GM12878 (cell line): ENCODE results near the gene SELENOH. TPM values are rescaled to one million over a fixed set of nuclear protein-coding genes. Genes with fewer than 3 reads are reported as not detected.

Source experiments
- ATAC-seq: fragments of 200-7000 bp; cut with Tn5 transposase; 3 replicates; pipeline ENCODE4 v1.9.1; 2020; ENCODE audit warnings: mild to moderate bottlenecking, moderate library complexity
- BruUV-seq: library from RNA; stranded (reverse); fragments of 400-500 nt; replicated peaks from 2 replicates; lab custom pipeline; 2021; lab: Mats Ljungman, UMichigan
- CTCF ChIA-PET: fragments of 300-600 bp; sonication (Branson Sonifier 250); formaldehyde crosslinking; extraction: SDS; loops from one replicate; lab custom pipeline; 2021; ENCODE audit warnings: inconsistent platforms; lab: Yijun Ruan, JAX
- POLR2A ChIA-PET: fragments of 350-600 bp; formaldehyde crosslinking; extraction: SDS; loops from one replicate; lab custom pipeline; 2021; ENCODE audit warnings: inconsistent platforms; lab: Charles Lee
- RAD21 ChIA-PET: fragments of 300-600 bp; sonication (Branson Sonifier 250); formaldehyde crosslinking; loops from one replicate; lab custom pipeline; 2023; ENCODE audit warnings: antibody characterized with exemption; ENCODE audit not compliant: unreplicated experiment; lab: Charles Lee
- SMC1A ChIA-PET: fragments of 300-600 bp; sonication (Branson Sonifier 250); formaldehyde crosslinking; loops from one replicate; lab custom pipeline; 2023; ENCODE audit not compliant: unreplicated experiment, uncharacterized antibody; lab: Charles Lee
- DNase-seq: peaks from one replicate; pipeline ENCODE4 v3.0.0-alpha.2; 2011; ENCODE audit warnings: low read depth, low spot score
- FAIRE-seq: peaks from 3 replicates; lab custom pipeline; 2011; peaks lifted over from hg19 to GRCh38; lab: Jason Lieb, UNC
- H2AFZ ChIP-seq: 2 replicates; pipeline ENCODE4 v1.6.0; 2011; ENCODE audit warnings: low read depth, low read length, control low read depth; ENCODE audit not compliant: control insufficient read depth
- H3K27ac ChIP-seq: 2 replicates; pipeline ENCODE4 v1.5.1; 2011; ENCODE audit warnings: control low read depth; ENCODE audit not compliant: control insufficient read depth, insufficient read depth
- H3K27me3 ChIP-seq, 2 experiments: replicated peaks in 1 of 2; 2 replicates each; pipeline versions ENCODE4 v1.6.0 to v1.6.1; 2011; ENCODE audit warnings: low read length in 1 of 2; ENCODE audit not compliant: control insufficient read depth in 2 of 2, insufficient read depth in 2 of 2
- H3K36me3 ChIP-seq, 2 experiments: 2 replicates each; pipeline ENCODE4 v1.5.1; 2011; ENCODE audit warnings: low read length in 1 of 2; ENCODE audit not compliant: control insufficient read depth in 2 of 2, insufficient read depth in 2 of 2
- H3K4me1 ChIP-seq: 2 replicates; pipeline ENCODE4 v1.6.1; 2011; ENCODE audit warnings: mild to moderate bottlenecking, low read length, moderate library complexity, mixed read lengths; ENCODE audit not compliant: control insufficient read depth, insufficient read depth
- H3K4me2 ChIP-seq: 2 replicates; pipeline ENCODE4 v1.6.0; 2011; ENCODE audit warnings: control low read depth; ENCODE audit not compliant: control insufficient read depth, insufficient read depth
- H3K4me3 ChIP-seq: fragments of 200-600 bp; sonication (generic); 2 replicates; pipeline ENCODE4 v1.5.1; 2016
- H3K79me2 ChIP-seq: 2 replicates; pipeline ENCODE4 v1.6.0; 2011; ENCODE audit warnings: low read length; ENCODE audit not compliant: control insufficient read depth, insufficient read depth
- H3K9ac ChIP-seq: 2 replicates; pipeline ENCODE4 v1.8.0; 2011; ENCODE audit warnings: low read length, control low read depth, mixed read lengths; ENCODE audit not compliant: control insufficient read depth, insufficient read depth
- H3K9me3 ChIP-seq: replicated peaks from 3 replicates; pipeline ENCODE4 v1.5.1; 2011; ENCODE audit warnings: mild to moderate bottlenecking, low read length; ENCODE audit not compliant: control insufficient read depth, insufficient read depth
- H4K20me1 ChIP-seq: 2 replicates; pipeline ENCODE4 v1.6.0; 2011; ENCODE audit not compliant: control insufficient read depth, insufficient read depth
- CUX1 ChIP-seq: IDR thresholded peaks from 2 replicates; pipeline ENCODE4 v1.6.1; 2012; ENCODE audit warnings: improper control_type of control experiment, low read depth, low read length; ENCODE audit not compliant: insufficient replicate concordance
- NR2C2 ChIP-seq: IDR thresholded peaks from 2 replicates; pipeline ENCODE4 v1.6.1; 2011; ENCODE audit warnings: borderline replicate concordance, low read depth; ENCODE audit not compliant: control insufficient read depth, insufficient read length
- PAX8 ChIP-seq: fragments of 450-650 bp; IDR thresholded peaks from 2 replicates; pipeline ENCODE4 v1.6.1; 2017; ENCODE audit warnings: mild to moderate bottlenecking, moderate library complexity
- PRDM15 ChIP-seq: fragments of 450-650 bp; formaldehyde crosslinking; IDR thresholded peaks from 2 replicates; pipeline ENCODE4 v1.4.0; 2020; ENCODE audit warnings: mild to moderate bottlenecking, moderate library complexity
- RUNX3 ChIP-seq: IDR thresholded peaks from 2 replicates; pipeline ENCODE4 v1.6.1; 2012; ENCODE audit warnings: low read length, inconsistent platforms
- SRF ChIP-seq, 2 experiments: IDR thresholded peaks; 2 replicates each; pipeline ENCODE4 v1.6.1; 2011; ENCODE audit warnings: low read depth in 2 of 2, low read length in 2 of 2, mild to moderate bottlenecking in 1 of 2, moderate library complexity in 1 of 2
- WRNIP1 ChIP-seq: IDR thresholded peaks from 2 replicates; pipeline ENCODE4 v1.6.1; 2011; ENCODE audit warnings: low read depth, low read length, improper control_type of control experiment, borderline replicate concordance
- ZSCAN29 ChIP-seq: fragments of 450-650 bp; IDR thresholded peaks from 2 replicates; pipeline ENCODE4 v1.6.1; 2017; ENCODE audit warnings: mild to moderate bottlenecking, moderate library complexity
- WGBS: methylation state at CpG from one replicate; pipeline ENCODE4 v1.1.6; 2016; ENCODE audit warnings: low lambda C conversion rate; ENCODE audit not compliant: insufficient replicate concordance, insufficient coverage; ENCODE audit errors: missing lambda C conversion rate; 5-methylcytosine and 5-hydroxymethylcytosine counted together
- in situ Hi-C: fragments of 300-500 bp; cut with MboI; formaldehyde crosslinking; loops from 9 replicates; pipeline ENCODE4 v1.14.3; 2018; ENCODE audit warnings: mixed read lengths
- intact Hi-C: fragments of 100-400 bp; cut with micrococcal nuclease; formaldehyde crosslinking; loops from one replicate; pipeline ENCODE4 v1.14.2; 2022; ENCODE audit not compliant: unreplicated experiment
- polyA plus RNA-seq, 11 experiments: library from polyadenylated mRNA; depleted of rRNA in 4 of 11; unstranded in 6 of 11; stranded (reverse) in 5 of 11; fragments of >200 nt; fragmentation: Nextera tagmentation in 4 of 11; fragmentation: Illumina TruSeq in 1 of 11; extraction: Ambion mirVana in 4 of 11; extraction: Trizol in 1 of 11; gene quantifications; 1 replicate in 1 of 11; 2 replicates in 10 of 11; pipeline versions ENCODE4 v1.2.1 to v1.2.3, GENCODE V29; 2011 to 2016; ENCODE audit warnings: inconsistent platforms in 2 of 11, missing spikeins in 2 of 11, low read depth in 1 of 11
- total RNA-seq, 4 experiments: library from RNA; depleted of rRNA in 3 of 4; stranded (reverse); fragments of >200 nt in 3 of 4; fragmentation: Illumina TruSeq in 1 of 4; extraction: Trizol in 1 of 4; gene quantifications; 2 replicates each; pipeline versions ENCODE4 v1.2.1 to v1.2.3, GENCODE V29; 2013 to 2021
- TF ChIP-seq, protein P1 (sequence below): fragments of 150-350 bp; IDR thresholded peaks from 2 replicates; pipeline ENCODE4 v1.6.1; 2016; ENCODE audit warnings: low read depth, low read length

SELENOH gene
- total and polyA plus RNA-seq, 10 of the 15 experiments (the other 5 are each of a cell fraction or from before 2014, with no cell fraction given): 20.3 to 458 (median 200) TPM

DNA sequence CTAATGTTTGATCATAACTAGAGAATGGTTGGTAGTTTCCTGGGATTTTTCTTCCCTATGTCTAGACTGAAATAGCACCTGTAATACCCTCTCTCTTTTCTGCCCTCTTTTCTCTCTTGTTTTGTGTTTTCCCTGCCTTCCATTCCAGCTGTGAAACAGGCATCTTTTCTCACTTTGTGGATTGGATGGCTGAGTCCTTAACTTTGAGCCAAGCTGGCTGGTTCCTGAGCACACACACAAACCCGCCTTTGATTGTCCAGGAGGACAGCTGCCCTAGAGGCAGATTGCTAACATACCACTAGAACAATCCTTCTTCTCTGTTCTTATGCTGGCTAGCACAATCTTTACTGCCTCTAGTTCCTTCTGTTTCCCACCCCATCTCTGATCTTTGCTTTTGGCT is 38.0 kb downstream of the SELENOH start (continued):
- TF ChIP-seq, protein P1, sequence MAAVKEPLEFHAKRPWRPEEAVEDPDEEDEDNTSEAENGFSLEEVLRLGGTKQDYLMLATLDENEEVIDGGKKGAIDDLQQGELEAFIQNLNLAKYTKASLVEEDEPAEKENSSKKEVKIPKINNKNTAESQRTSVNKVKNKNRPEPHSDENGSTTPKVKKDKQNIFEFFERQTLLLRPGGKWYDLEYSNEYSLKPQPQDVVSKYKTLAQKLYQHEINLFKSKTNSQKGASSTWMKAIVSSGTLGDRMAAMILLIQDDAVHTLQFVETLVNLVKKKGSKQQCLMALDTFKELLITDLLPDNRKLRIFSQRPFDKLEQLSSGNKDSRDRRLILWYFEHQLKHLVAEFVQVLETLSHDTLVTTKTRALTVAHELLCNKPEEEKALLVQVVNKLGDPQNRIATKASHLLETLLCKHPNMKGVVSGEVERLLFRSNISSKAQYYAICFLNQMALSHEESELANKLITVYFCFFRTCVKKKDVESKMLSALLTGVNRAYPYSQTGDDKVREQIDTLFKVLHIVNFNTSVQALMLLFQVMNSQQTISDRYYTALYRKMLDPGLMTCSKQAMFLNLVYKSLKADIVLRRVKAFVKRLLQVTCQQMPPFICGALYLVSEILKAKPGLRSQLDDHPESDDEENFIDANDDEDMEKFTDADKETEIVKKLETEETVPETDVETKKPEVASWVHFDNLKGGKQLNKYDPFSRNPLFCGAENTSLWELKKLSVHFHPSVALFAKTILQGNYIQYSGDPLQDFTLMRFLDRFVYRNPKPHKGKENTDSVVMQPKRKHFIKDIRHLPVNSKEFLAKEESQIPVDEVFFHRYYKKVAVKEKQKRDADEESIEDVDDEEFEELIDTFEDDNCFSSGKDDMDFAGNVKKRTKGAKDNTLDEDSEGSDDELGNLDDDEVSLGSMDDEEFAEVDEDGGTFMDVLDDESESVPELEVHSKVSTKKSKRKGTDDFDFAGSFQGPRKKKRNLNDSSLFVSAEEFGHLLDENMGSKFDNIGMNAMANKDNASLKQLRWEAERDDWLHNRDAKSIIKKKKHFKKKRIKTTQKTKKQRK: no peak

- DNase-seq (no peak), ATAC-seq (no peak)
- H3K4me2 ChIP-seq: no peak overlapping the region
- BruUV-seq: no TSS peak
- TF ChIP-seq NR2C2 (no peak), SRF (IDR thresholded peaks at IDR 0.05; ENCODE audit: low read depth in 2 of 2, low read length in 2 of 2) (no peak), PRDM15 (CRISPR knock-in tag) (no peak), RUNX3 (no peak), PAX8 (no peak), WRNIP1 (no peak), ZSCAN29 (no peak), CUX1 (no peak)
- TF ChIP-seq, all 136 proteins: peak for 0
- H3K36me3 ChIP-seq: peaks cover 0 to 4% of the 10 kb centered on the region in 2 experiments; a peak in 1 of 4 replicates
- peaks cover 83% of the 10 kb centered on the region for H3K79me2 ChIP-seq
- ChIA-PET CTCF (interaction anchor here (0.6 to 10.8 kb wide), 3 partner anchors 11 to 19 kb away, joined by 3 to 69 read pairs (median 38); partner anchors contain the start of gene CTNND1), POLR2A (interaction anchor here (3.4 to 10.7 kb wide), 2 partner anchors 7 to 17 kb away, joined by 12 to 110 read pairs; partner anchors contain the start of gene CTNND1), RAD21 (interaction anchor here (7.8 kb wide), 1 partner anchor 17 kb away, joined by 41 read pairs; no protein-coding TSS in a partner anchor), SMC1A (interaction anchor here (1.0 to 11.7 kb wide), 4 partner anchors 10 to 29 kb away, joined by 3 to 117 read pairs (median 6); partner anchors contain the start of gene CTNND1)
- intact Hi-C loops: loop anchor here (10.0 kb wide), 1 partner anchor 217 kb away; the partner anchor contains the start of gene UBE2L6
- in situ Hi-C loops: no loop called here
- no peaks in the 10 kb centered on the region for H3K9me3 ChIP-seq
- WGBS: 95% methylated on average over 3 of the region's 3 CpGs
- H3K4me1 ChIP-seq: peaks cover 30% of the 10 kb centered on the region
- H2AFZ ChIP-seq: no peak overlapping the region
- FAIRE-seq: no peak
- no peaks in the 10 kb centered on the region for H4K20me1 ChIP-seq
- no peak overlapping the region for H3K27ac ChIP-seq
- H3K9ac ChIP-seq: no peak overlapping the region
- H3K4me3 ChIP-seq: no peak overlapping the region
- H3K27me3 ChIP-seq: no peaks in the 10 kb centered on the region
Measured at GRCh38 chr11:57781529-57781943, 40.2 kb downstream of the SELENOH start.
